ENCODE results near the gene WDTC1. TPM values are rescaled to one million over a fixed set of nuclear protein-coding genes. Genes with fewer than 3 reads are reported as not detected.

The WDTC1 gene
- total and polyA plus RNA-seq, 2 experiments from 2014 or later = 3.8 to 14.0 TPM

DNA sequence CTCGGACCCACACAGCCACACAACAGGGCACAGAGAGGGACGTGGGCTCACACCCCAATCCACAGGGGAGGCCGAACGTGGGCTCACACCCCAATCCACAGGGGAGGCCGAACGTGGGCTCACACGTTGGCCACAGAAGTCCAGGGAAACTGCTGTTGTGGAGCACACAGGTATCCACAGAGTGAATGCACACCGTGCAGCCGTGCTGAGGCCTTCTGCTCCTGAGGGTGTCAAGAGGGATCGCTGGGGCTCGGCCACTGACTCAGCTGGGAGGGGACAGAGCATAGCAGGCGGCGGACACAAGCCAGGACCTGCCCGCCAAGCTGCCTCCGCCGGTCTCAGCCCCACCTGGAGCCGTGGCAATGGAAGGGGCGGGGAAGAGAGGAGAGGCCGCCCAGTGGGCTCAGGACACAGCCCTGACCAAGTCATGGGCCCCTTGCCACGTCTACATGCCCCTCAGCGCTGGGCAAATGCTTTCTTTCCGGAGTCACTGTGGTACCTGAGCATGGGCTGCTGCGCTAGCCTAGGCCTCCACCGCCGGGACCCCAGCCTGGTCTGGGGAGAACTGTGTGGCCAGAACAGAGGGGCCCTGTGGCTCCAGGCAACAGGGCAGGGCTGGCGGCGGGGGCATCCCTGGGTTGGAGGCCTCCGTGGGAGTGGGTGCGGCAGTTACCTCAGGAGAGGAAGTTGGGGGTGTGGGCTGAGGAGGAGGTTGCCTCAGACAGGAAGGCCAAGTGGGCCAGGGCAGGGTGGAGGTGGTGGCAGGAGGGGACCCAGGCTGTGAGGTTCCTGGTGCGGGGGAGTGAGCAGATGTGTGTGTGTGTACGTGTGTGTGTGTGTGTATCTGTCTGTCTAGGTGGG, 108.6 kb downstream of the WDTC1 start (continued):
- TF ChIP-seq, protein P1, sequence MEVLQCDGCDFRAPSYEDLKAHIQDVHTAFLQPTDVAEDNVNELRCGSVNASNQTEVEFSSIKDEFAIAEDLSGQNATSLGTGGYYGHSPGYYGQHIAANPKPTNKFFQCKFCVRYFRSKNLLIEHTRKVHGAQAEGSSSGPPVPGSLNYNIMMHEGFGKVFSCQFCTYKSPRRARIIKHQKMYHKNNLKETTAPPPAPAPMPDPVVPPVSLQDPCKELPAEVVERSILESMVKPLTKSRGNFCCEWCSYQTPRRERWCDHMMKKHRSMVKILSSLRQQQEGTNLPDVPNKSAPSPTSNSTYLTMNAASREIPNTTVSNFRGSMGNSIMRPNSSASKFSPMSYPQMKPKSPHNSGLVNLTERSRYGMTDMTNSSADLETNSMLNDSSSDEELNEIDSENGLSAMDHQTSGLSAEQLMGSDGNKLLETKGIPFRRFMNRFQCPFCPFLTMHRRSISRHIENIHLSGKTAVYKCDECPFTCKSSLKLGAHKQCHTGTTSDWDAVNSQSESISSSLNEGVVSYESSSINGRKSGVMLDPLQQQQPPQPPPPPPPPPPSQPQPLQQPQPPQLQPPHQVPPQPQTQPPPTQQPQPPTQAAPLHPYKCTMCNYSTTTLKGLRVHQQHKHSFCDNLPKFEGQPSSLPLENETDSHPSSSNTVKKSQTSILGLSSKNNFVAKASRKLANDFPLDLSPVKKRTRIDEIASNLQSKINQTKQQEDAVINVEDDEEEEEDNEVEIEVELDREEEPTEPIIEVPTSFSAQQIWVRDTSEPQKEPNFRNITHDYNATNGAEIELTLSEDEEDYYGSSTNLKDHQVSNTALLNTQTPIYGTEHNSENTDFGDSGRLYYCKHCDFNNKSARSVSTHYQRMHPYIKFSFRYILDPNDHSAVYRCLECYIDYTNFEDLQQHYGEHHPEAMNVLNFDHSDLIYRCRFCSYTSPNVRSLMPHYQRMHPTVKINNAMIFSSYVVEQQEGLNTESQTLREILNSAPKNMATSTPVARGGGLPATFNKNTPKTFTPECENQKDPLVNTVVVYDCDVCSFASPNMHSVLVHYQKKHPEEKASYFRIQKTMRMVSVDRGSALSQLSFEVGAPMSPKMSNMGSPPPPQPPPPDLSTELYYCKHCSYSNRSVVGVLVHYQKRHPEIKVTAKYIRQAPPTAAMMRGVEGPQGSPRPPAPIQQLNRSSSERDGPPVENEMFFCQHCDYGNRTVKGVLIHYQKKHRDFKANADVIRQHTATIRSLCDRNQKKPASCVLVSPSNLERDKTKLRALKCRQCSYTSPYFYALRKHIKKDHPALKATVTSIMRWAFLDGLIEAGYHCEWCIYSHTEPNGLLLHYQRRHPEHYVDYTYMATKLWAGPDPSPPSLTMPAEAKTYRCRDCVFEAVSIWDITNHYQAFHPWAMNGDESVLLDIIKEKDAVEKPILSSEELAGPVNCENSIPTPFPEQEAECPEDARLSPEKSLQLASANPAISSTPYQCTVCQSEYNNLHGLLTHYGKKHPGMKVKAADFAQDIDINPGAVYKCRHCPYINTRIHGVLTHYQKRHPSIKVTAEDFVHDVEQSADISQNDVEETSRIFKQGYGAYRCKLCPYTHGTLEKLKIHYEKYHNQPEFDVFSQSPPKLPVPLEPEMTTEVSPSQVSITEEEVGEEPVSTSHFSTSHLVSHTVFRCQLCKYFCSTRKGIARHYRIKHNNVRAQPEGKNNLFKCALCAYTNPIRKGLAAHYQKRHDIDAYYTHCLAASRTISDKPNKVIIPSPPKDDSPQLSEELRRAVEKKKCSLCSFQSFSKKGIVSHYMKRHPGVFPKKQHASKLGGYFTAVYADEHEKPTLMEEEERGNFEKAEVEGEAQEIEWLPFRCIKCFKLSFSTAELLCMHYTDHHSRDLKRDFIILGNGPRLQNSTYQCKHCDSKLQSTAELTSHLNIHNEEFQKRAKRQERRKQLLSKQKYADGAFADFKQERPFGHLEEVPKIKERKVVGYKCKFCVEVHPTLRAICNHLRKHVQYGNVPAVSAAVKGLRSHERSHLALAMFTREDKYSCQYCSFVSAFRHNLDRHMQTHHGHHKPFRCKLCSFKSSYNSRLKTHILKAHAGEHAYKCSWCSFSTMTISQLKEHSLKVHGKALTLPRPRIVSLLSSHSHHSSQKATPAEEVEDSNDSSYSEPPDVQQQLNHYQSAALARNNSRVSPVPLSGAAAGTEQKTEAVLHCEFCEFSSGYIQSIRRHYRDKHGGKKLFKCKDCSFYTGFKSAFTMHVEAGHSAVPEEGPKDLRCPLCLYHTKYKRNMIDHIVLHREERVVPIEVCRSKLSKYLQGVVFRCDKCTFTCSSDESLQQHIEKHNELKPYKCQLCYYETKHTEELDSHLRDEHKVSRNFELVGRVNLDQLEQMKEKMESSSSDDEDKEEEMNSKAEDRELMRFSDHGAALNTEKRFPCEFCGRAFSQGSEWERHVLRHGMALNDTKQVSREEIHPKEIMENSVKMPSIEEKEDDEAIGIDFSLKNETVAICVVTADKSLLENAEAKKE (CRISPR knock-in tag; IDR thresholded peaks at IDR 0.05) = no peak
- no peak for TF ChIP-seq CREB1 (CRISPR knock-in tag; IDR thresholded peaks at IDR 0.05; ENCODE audit: low read depth)
- no peak for TF ChIP-seq EZH2 (IDR thresholded peaks at IDR 0.05; ENCODE audit: low read depth, unreplicated experiment)

DNA sequence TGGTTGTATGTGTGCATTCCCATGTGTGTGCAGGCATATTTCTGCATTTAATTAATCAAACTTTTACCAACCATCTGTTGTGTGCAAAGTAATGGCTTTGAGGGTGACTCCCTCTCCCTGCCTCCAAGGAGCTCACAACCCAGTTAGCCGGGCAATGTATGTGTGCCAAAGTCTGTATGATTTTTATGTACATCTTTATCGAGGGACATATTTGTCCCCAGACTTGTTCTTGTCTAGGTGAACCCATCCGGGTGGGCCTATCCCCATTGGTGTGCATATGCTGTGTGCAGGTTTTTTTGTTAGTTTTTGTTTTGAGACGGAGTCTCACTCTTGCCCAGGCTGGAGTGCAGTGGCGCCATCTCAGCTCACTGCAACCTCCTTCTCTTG, 109.2 kb downstream of the WDTC1 start:
- no peaks in the 10 kb centered on the region for H3K27me3 ChIP-seq (ENCODE audit: insufficient read depth)
- no peaks in the 10 kb centered on the region for H3K9me2 ChIP-seq (ENCODE audit: insufficient read depth)
- H3K79me2 ChIP-seq (replicated peaks; ENCODE audit: insufficient read depth) = peaks cover 7% of the 10 kb centered on the region
- peak overlapping the region; percentile 64; the same call in 1 of the 2 replicates for H3K4me2 ChIP-seq
- DNase-seq (ENCODE audit: low spot score) (no peak), ATAC-seq (no peak)
- Mint-ChIP-seq H3K27ac (peak overlapping the region; percentile 46; the same call in 1 of the 2 replicates), H3K36me3 (ENCODE audit: low read depth) (peaks cover 9% of the 10 kb centered on the region), H3K4me3 (peak overlapping the region; percentile 37; the same call in 1 of the 3 replicates), H3K4me1 (peaks cover 37% of the 10 kb centered on the region), H3K27me3 (ENCODE audit: insufficient read depth, low read depth, poor library complexity) (peaks cover 14% of the 10 kb centered on the region), H3K9me3 (no peaks in the 10 kb centered on the region; the same call in 2 of the 3 replicates)
- no peak overlapping the region for H3K4me3 ChIP-seq
- peaks cover 20% of the 10 kb centered on the region; the same call in 1 of the 2 replicates for H3K4me1 ChIP-seq (ENCODE audit: insufficient read depth)
- H3K36me3 ChIP-seq (ENCODE audit: insufficient read depth) = no peaks in the 10 kb centered on the region
- no peaks in the 10 kb centered on the region; the same call in 1 of the 2 replicates for H4K20me1 ChIP-seq (replicated peaks; ENCODE audit: insufficient read depth)
- 0 out of 2 replicates have a peak, but pooled peaks cover 5% of the 10 kb centered on the region for H3F3A ChIP-seq (replicated peaks; ENCODE audit: low read depth)
- no peak overlapping the region for H3K27ac ChIP-seq (ENCODE audit: low read depth)
- H2AFZ ChIP-seq = no peak overlapping the region
- TF ChIP-seq POLR2AphosphoS5 (IDR thresholded peaks at IDR 0.05; ENCODE audit: low read depth) = no peak
- no peak for TF ChIP-seq STAT1 (IDR thresholded peaks at IDR 0.05; ENCODE audit: unreplicated experiment)
- TF ChIP-seq, protein P2, sequence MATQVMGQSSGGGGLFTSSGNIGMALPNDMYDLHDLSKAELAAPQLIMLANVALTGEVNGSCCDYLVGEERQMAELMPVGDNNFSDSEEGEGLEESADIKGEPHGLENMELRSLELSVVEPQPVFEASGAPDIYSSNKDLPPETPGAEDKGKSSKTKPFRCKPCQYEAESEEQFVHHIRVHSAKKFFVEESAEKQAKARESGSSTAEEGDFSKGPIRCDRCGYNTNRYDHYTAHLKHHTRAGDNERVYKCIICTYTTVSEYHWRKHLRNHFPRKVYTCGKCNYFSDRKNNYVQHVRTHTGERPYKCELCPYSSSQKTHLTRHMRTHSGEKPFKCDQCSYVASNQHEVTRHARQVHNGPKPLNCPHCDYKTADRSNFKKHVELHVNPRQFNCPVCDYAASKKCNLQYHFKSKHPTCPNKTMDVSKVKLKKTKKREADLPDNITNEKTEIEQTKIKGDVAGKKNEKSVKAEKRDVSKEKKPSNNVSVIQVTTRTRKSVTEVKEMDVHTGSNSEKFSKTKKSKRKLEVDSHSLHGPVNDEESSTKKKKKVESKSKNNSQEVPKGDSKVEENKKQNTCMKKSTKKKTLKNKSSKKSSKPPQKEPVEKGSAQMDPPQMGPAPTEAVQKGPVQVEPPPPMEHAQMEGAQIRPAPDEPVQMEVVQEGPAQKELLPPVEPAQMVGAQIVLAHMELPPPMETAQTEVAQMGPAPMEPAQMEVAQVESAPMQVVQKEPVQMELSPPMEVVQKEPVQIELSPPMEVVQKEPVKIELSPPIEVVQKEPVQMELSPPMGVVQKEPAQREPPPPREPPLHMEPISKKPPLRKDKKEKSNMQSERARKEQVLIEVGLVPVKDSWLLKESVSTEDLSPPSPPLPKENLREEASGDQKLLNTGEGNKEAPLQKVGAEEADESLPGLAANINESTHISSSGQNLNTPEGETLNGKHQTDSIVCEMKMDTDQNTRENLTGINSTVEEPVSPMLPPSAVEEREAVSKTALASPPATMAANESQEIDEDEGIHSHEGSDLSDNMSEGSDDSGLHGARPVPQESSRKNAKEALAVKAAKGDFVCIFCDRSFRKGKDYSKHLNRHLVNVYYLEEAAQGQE (IDR thresholded peaks at IDR 0.05; ENCODE audit: unreplicated experiment) = no peak
- TF ChIP-seq, protein P3, sequence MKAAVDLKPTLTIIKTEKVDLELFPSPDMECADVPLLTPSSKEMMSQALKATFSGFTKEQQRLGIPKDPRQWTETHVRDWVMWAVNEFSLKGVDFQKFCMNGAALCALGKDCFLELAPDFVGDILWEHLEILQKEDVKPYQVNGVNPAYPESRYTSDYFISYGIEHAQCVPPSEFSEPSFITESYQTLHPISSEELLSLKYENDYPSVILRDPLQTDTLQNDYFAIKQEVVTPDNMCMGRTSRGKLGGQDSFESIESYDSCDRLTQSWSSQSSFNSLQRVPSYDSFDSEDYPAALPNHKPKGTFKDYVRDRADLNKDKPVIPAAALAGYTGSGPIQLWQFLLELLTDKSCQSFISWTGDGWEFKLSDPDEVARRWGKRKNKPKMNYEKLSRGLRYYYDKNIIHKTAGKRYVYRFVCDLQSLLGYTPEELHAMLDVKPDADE (IDR thresholded peaks at IDR 0.05) = no peak
- TF ChIP-seq ZNF331 (CRISPR knock-in tag; IDR thresholded peaks at IDR 0.05; ENCODE audit: low read depth) = no peak
- TF ChIP-seq EZH2 (IDR thresholded peaks at IDR 0.05; ENCODE audit: low read depth, unreplicated experiment) = no peak
- no peak for TF ChIP-seq NANOG (IDR thresholded peaks at IDR 0.05; ENCODE audit: borderline replicate concordance)
- no peak for TF ChIP-seq CREB1 (CRISPR knock-in tag; IDR thresholded peaks at IDR 0.05; ENCODE audit: low read depth)
- TF ChIP-seq, protein P4, sequence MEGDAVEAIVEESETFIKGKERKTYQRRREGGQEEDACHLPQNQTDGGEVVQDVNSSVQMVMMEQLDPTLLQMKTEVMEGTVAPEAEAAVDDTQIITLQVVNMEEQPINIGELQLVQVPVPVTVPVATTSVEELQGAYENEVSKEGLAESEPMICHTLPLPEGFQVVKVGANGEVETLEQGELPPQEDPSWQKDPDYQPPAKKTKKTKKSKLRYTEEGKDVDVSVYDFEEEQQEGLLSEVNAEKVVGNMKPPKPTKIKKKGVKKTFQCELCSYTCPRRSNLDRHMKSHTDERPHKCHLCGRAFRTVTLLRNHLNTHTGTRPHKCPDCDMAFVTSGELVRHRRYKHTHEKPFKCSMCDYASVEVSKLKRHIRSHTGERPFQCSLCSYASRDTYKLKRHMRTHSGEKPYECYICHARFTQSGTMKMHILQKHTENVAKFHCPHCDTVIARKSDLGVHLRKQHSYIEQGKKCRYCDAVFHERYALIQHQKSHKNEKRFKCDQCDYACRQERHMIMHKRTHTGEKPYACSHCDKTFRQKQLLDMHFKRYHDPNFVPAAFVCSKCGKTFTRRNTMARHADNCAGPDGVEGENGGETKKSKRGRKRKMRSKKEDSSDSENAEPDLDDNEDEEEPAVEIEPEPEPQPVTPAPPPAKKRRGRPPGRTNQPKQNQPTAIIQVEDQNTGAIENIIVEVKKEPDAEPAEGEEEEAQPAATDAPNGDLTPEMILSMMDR (conservative IDR thresholded peaks at IDR 0.05; ENCODE audit: low read depth in 2 of 2) = no peak
- no peak for TF ChIP-seq EZH2phosphoT487 (IDR thresholded peaks at IDR 0.05; ENCODE audit: unreplicated experiment)

Measured in GM23338 (cell line).